A172 (cell line): ENCODE data around the gene UST. TPM values are rescaled to one million over a fixed set of nuclear protein-coding genes. Genes with fewer than 3 reads are reported as not detected.

Experiments
- DNase-seq: peaks from one replicate; pipeline ENCODE4 v3.0.0-alpha.2; 2015; ENCODE audit warnings: low spot score
- total RNA-seq: library from RNA; depleted of rRNA; stranded (reverse); fragments of >200 nt; shearing (Covaris generic); gene quantifications from 2 replicates; pipeline ENCODE4 v1.2.3, GENCODE V29; 2014

The UST gene
- total RNA-seq, 1 experiment from 2014 or later, result 2.6 TPM

GRCh38 chr6:149122850-149123821 is 376.3 kb downstream of the UST start:
- DNase-seq, result no peak

- DNase-seq, result no peak
Measured at GRCh38 chr6:149125309-149125708, 378.5 kb downstream of the UST start.
